RWPE2 (cell line): Measurements from ENCODE around the gene GFRA4.
A peak's percentile ranks its signal among the peaks of the same experiment; 100 is the strongest.

Source experiments
- ATAC-seq: fragments of 200-7000 bp; cut with Tn5 transposase; 3 replicates; pipeline ENCODE4 v1.9.1; 2021; ENCODE audit warnings: low read depth
- DNase-seq: peaks from one replicate; pipeline ENCODE4 v3.0.0-alpha.2; 2020; ENCODE audit warnings: low spot score
- H3K27ac ChIP-seq: fragments of 450-650 bp; 2 replicates; pipeline ENCODE4 v1.5.1; 2017; ENCODE audit warnings: mild to moderate bottlenecking; ENCODE audit not compliant: poor library complexity, severe bottlenecking
- H3K27me3 ChIP-seq: fragments of 250-450 bp; sonication (Bioruptor Pico); 2 replicates; pipeline ENCODE4 v1.5.1; 2021; ENCODE audit warnings: mild to moderate bottlenecking, moderate library complexity; ENCODE audit not compliant: insufficient read depth, poor library complexity, severe bottlenecking
- H3K36me3 ChIP-seq: fragments of 250-450 bp; sonication (Bioruptor Pico); 2 replicates; pipeline ENCODE4 v1.5.1; 2020; ENCODE audit warnings: low read depth, mild to moderate bottlenecking, moderate library complexity
- H3K4me1 ChIP-seq: fragments of 250-450 bp; sonication (Bioruptor Pico); 2 replicates; pipeline ENCODE4 v1.5.1; 2021; ENCODE audit warnings: mild to moderate bottlenecking, moderate library complexity; ENCODE audit not compliant: insufficient read depth, poor library complexity, severe bottlenecking
- H3K4me3 ChIP-seq: fragments of 250-450 bp; sonication (Bioruptor Pico); 2 replicates; pipeline ENCODE4 v1.5.1; 2021; ENCODE audit warnings: mild to moderate bottlenecking, moderate library complexity; ENCODE audit not compliant: severe bottlenecking
- H3K9me3 ChIP-seq: fragments of 250-450 bp; sonication (Bioruptor Pico); 2 replicates; pipeline ENCODE4 v1.5.1; 2021; ENCODE audit warnings: mild to moderate bottlenecking, moderate library complexity; ENCODE audit not compliant: severe bottlenecking
- TF ChIP-seq, protein P1 (sequence below): fragments of 450-650 bp; IDR thresholded peaks from one replicate; pipeline ENCODE4 v1.5.1; 2017; ENCODE audit warnings: mild to moderate bottlenecking, moderate library complexity; ENCODE audit not compliant: poor library complexity, severe bottlenecking

GFRA4 gene

DNA sequence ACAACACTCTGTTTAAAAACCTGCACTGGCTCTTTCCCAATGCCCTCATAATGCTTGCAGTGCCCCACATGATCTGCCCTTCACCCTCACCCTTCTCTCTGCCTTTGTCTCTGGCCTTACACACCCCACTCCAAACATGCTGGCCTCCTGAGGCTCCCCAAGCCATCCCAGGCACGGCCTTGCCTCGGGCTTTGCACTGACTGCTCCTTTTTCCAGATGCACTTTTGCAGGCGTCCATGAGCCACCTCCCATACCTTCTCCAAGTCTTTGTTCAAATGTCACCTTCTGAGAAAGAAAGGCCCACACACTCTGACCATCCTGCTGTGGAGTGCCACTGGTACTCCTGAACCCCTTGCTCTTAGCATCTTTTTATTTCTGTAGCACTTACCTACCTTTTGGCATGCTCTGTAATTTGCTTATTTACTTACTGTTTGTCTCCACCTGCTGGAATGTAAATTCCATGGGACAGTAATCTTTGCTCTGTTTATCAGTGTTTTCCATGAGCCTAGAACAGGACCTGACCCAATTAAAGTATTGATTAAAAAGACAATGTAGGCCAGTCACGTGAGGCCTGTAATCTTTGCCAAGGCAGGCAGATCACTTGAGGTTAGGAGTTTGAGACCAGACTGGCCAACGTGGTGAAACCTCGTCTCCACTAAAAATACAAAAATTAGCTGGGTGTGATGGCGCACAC lies 30.7 kb downstream of the GFRA4 start:
- no peak overlapping the region for H3K4me3 ChIP-seq
- H3K4me1 ChIP-seq = no peaks in the 10 kb centered on the region
- H3K27me3 ChIP-seq = no peaks in the 10 kb centered on the region
- peaks cover 15% of the 10 kb centered on the region; the same call in 1 of the 2 replicates for H3K36me3 ChIP-seq
- TF ChIP-seq, protein P1, sequence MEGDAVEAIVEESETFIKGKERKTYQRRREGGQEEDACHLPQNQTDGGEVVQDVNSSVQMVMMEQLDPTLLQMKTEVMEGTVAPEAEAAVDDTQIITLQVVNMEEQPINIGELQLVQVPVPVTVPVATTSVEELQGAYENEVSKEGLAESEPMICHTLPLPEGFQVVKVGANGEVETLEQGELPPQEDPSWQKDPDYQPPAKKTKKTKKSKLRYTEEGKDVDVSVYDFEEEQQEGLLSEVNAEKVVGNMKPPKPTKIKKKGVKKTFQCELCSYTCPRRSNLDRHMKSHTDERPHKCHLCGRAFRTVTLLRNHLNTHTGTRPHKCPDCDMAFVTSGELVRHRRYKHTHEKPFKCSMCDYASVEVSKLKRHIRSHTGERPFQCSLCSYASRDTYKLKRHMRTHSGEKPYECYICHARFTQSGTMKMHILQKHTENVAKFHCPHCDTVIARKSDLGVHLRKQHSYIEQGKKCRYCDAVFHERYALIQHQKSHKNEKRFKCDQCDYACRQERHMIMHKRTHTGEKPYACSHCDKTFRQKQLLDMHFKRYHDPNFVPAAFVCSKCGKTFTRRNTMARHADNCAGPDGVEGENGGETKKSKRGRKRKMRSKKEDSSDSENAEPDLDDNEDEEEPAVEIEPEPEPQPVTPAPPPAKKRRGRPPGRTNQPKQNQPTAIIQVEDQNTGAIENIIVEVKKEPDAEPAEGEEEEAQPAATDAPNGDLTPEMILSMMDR = peak; percentile 35
- H3K9me3 ChIP-seq = no peaks in the 10 kb centered on the region
- no peak for ATAC-seq
- no peak overlapping the region for H3K27ac ChIP-seq
- no peak for DNase-seq

DNA sequence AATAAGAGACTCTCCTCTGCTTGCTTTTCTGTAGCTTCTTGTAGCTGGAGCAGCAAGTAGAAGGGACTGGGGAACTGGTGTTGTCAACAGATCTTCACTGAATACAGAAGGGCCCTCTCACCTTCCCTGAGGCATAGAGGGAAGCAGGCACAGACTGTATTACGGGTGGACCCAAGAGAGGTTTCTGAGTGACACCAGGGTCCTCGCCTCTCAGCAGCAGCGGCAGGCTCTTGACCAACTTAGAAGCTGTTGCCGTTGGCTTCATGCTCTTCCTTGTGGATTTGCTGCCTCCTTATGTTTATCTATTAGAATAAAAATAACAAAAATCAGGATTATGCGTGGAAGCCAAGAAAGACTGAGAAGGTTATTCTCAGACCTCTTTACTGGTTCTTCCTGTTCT lies 31.7 kb downstream of the GFRA4 start:
- H3K27me3 ChIP-seq = no peaks in the 10 kb centered on the region
- no peaks in the 10 kb centered on the region for H3K4me1 ChIP-seq
- no peak overlapping the region for H3K4me3 ChIP-seq
- ATAC-seq = no peak
- H3K27ac ChIP-seq = no peak overlapping the region
- H3K9me3 ChIP-seq = no peaks in the 10 kb centered on the region
- DNase-seq = no peak
- peaks cover 15% of the 10 kb centered on the region; the same call in 1 of the 2 replicates for H3K36me3 ChIP-seq
- TF ChIP-seq, protein P1 = no peak

DNA sequence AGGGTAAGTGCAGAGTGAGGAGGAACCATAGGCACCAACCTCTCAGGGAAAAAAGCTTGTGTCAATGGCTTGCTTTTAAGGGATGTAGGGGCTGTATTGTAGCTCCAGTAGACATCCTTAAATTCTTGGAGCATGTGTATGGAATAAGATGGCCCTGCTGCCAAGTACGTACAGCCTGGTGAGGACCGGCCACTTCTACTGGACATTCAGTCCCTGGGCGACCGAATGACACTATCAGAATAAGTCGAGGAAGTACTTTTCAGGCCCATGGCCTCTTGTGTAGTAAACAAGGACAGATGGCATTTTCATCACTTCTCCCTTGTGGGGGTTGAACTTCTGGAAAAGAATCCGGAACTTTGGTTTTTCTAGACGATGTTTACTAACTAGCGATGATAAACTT lies 32.8 kb downstream of the GFRA4 start:
- Histone ChIP-seq H3K4me1 (no peaks in the 10 kb centered on the region), H3K9me3 (no peaks in the 10 kb centered on the region), H3K4me3 (no peak overlapping the region), H3K27ac (no peak overlapping the region), H3K27me3 (no peaks in the 10 kb centered on the region), H3K36me3 (peaks cover 15% of the 10 kb centered on the region; the same call in 1 of the 2 replicates)
- TF ChIP-seq, protein P1 = no peak
- DNase-seq (no peak), ATAC-seq (no peak)

DNA sequence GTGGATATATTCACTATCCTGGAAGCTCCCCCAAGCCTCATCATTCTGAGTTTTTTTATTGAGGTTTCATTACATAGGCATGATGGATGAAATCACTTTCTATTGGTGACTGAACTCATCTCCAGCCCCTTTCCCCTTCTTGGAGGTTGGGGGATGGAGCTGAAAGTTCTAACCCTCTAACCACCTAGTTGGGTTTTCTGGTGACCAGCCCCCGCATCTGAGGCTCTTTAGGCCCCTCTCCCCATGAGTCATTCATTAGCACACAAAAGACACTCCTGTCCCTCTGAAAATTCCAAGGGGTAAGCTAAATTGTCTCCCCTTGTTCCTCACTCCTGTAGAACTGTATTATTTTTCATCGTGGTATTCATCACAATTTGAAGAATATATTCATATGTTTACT lies 33.3 kb downstream of the GFRA4 start:
- H3K36me3 ChIP-seq = peaks cover 15% of the 10 kb centered on the region; the same call in 1 of the 2 replicates
- H3K4me3 ChIP-seq = no peak overlapping the region
- TF ChIP-seq, protein P1 = no peak
- H3K4me1 ChIP-seq = no peaks in the 10 kb centered on the region
- no peaks in the 10 kb centered on the region for H3K9me3 ChIP-seq
- no peaks in the 10 kb centered on the region for H3K27me3 ChIP-seq
- DNase-seq = no peak
- ATAC-seq = no peak
- no peak overlapping the region for H3K27ac ChIP-seq
